ENCODE data around the gene CDH2. TPM values are rescaled to one million over a fixed set of nuclear protein-coding genes. Genes with fewer than 3 reads are reported as not detected.

The CDH2 gene
- total and polyA plus RNA-seq, 2 experiments from 2014 or later: 14.7 to 36.9 TPM

DNA sequence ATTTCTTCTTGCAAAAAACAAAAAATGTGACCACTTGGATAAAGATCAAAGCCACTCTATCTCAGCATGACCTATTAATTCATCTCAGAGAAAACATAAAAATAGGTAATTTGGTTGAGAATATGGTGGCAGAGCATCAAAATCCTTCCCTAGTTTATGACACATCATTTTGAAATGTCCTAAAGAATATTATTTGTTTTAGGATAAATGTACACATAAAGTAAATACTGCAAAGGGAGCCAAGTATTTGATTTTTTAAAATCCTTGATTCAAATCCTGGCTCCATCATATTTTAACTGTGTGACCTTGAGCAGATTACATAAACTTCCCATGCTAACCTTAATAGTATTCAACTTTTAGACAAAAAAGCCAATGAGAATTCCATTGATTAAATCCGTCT lies 206.6 kb downstream of the CDH2 start:
- DNase-seq (ENCODE audit: low spot score) (no peak), ATAC-seq (no peak)
- H3K36me3 ChIP-seq (ENCODE audit: insufficient read depth): no peaks in the 10 kb centered on the region
- no peak overlapping the region for H2AFZ ChIP-seq
- H3K9me2 ChIP-seq (ENCODE audit: insufficient read depth): no peaks in the 10 kb centered on the region
- Mint-ChIP-seq H3K4me3 (no peak overlapping the region), H3K4me1 (peaks cover 1% of the 10 kb centered on the region; the same call in 2 of the 3 replicates), H3K27me3 (ENCODE audit: insufficient read depth, low read depth, poor library complexity) (no peaks in the 10 kb centered on the region), H3K9me3 (no peaks in the 10 kb centered on the region), H3K36me3 (ENCODE audit: low read depth) (no peaks in the 10 kb centered on the region), H3K27ac (no peak overlapping the region)
- H3K4me3 ChIP-seq: no peak overlapping the region
- H3F3A ChIP-seq (replicated peaks; ENCODE audit: low read depth): no peaks in the 10 kb centered on the region
- TF ChIP-seq ZNF114 (CRISPR knock-in tag; IDR thresholded peaks at IDR 0.05) (no peak), NANOG (IDR thresholded peaks at IDR 0.05; ENCODE audit: borderline replicate concordance) (no peak), JUNB (IDR thresholded peaks at IDR 0.05; ENCODE audit: unreplicated experiment) (no peak), EZH2phosphoT487 (IDR thresholded peaks at IDR 0.05; ENCODE audit: unreplicated experiment) (no peak), CREB1 (CRISPR knock-in tag; IDR thresholded peaks at IDR 0.05; ENCODE audit: low read depth) (no peak), STAT1 (IDR thresholded peaks at IDR 0.05; ENCODE audit: unreplicated experiment) (no peak), ZNF331 (CRISPR knock-in tag; IDR thresholded peaks at IDR 0.05; ENCODE audit: low read depth) (no peak)
- TF ChIP-seq, protein P1, sequence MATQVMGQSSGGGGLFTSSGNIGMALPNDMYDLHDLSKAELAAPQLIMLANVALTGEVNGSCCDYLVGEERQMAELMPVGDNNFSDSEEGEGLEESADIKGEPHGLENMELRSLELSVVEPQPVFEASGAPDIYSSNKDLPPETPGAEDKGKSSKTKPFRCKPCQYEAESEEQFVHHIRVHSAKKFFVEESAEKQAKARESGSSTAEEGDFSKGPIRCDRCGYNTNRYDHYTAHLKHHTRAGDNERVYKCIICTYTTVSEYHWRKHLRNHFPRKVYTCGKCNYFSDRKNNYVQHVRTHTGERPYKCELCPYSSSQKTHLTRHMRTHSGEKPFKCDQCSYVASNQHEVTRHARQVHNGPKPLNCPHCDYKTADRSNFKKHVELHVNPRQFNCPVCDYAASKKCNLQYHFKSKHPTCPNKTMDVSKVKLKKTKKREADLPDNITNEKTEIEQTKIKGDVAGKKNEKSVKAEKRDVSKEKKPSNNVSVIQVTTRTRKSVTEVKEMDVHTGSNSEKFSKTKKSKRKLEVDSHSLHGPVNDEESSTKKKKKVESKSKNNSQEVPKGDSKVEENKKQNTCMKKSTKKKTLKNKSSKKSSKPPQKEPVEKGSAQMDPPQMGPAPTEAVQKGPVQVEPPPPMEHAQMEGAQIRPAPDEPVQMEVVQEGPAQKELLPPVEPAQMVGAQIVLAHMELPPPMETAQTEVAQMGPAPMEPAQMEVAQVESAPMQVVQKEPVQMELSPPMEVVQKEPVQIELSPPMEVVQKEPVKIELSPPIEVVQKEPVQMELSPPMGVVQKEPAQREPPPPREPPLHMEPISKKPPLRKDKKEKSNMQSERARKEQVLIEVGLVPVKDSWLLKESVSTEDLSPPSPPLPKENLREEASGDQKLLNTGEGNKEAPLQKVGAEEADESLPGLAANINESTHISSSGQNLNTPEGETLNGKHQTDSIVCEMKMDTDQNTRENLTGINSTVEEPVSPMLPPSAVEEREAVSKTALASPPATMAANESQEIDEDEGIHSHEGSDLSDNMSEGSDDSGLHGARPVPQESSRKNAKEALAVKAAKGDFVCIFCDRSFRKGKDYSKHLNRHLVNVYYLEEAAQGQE (IDR thresholded peaks at IDR 0.05; ENCODE audit: unreplicated experiment): no peak
- H3K4me1 ChIP-seq (ENCODE audit: insufficient read depth): no peaks in the 10 kb centered on the region
- H3K4me2 ChIP-seq: no peak overlapping the region
- no peaks in the 10 kb centered on the region for H4K20me1 ChIP-seq (replicated peaks; ENCODE audit: insufficient read depth)
- H3K27me3 ChIP-seq (ENCODE audit: insufficient read depth): no peaks in the 10 kb centered on the region
- H3K79me2 ChIP-seq (replicated peaks; ENCODE audit: insufficient read depth): no peaks in the 10 kb centered on the region
- H3K27ac ChIP-seq (ENCODE audit: low read depth): no peak overlapping the region

DNA sequence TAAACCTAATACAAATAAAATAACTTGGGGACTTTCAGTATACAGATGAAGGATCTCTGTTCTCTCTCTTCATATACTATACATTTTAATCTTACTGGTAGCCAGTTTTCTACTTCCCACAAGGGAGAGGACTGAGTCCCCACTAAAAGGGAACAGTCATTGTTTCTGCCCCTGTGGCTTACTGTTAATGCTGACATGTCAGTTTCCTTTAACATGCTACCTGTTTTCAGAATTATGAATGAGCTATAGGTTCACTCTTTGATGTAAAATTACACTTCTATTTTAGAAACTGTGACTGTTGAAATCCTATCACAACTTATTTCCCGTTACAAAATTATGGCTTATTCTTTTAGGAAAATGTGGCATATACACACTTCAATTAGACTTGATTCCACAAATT lies 207.7 kb downstream of the CDH2 start:
- Histone ChIP-seq H3K4me2 (no peak overlapping the region), H3K9me2 (ENCODE audit: insufficient read depth) (no peaks in the 10 kb centered on the region), H3K4me1 (ENCODE audit: insufficient read depth) (peaks cover 3% of the 10 kb centered on the region; the same call in 1 of the 2 replicates), H3K27me3 (ENCODE audit: insufficient read depth) (no peaks in the 10 kb centered on the region), H3K79me2 (replicated peaks; ENCODE audit: insufficient read depth) (no peaks in the 10 kb centered on the region), H3K27ac (ENCODE audit: low read depth) (no peak overlapping the region), H2AFZ (no peak overlapping the region), H3K36me3 (ENCODE audit: insufficient read depth) (no peaks in the 10 kb centered on the region), H3K4me3 (no peak overlapping the region), H3F3A (replicated peaks; ENCODE audit: low read depth) (no peaks in the 10 kb centered on the region), H4K20me1 (replicated peaks; ENCODE audit: insufficient read depth) (no peaks in the 10 kb centered on the region)
- Mint-ChIP-seq H3K27ac (no peak overlapping the region), H3K9me3 (no peaks in the 10 kb centered on the region), H3K4me3 (no peak overlapping the region), H3K27me3 (ENCODE audit: insufficient read depth, low read depth, poor library complexity) (no peaks in the 10 kb centered on the region), H3K36me3 (ENCODE audit: low read depth) (no peaks in the 10 kb centered on the region; the same call in 2 of the 3 replicates), H3K4me1 (peaks cover 12% of the 10 kb centered on the region)
- ATAC-seq (no peak), DNase-seq (ENCODE audit: low spot score) (no peak)
- no peak for TF ChIP-seq EZH2phosphoT487 (IDR thresholded peaks at IDR 0.05; ENCODE audit: unreplicated experiment)
- TF ChIP-seq EZH2 (IDR thresholded peaks at IDR 0.05; ENCODE audit: low read depth, unreplicated experiment): no peak
- TF ChIP-seq, protein P2, sequence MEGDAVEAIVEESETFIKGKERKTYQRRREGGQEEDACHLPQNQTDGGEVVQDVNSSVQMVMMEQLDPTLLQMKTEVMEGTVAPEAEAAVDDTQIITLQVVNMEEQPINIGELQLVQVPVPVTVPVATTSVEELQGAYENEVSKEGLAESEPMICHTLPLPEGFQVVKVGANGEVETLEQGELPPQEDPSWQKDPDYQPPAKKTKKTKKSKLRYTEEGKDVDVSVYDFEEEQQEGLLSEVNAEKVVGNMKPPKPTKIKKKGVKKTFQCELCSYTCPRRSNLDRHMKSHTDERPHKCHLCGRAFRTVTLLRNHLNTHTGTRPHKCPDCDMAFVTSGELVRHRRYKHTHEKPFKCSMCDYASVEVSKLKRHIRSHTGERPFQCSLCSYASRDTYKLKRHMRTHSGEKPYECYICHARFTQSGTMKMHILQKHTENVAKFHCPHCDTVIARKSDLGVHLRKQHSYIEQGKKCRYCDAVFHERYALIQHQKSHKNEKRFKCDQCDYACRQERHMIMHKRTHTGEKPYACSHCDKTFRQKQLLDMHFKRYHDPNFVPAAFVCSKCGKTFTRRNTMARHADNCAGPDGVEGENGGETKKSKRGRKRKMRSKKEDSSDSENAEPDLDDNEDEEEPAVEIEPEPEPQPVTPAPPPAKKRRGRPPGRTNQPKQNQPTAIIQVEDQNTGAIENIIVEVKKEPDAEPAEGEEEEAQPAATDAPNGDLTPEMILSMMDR (conservative IDR thresholded peaks at IDR 0.05; ENCODE audit: low read depth in 2 of 2): no peak
- TF ChIP-seq STAT1 (IDR thresholded peaks at IDR 0.05; ENCODE audit: unreplicated experiment): no peak
